Vagina (tissue), 2 donors: Measurements from ENCODE around the gene TERB1.

Source experiments
- CTCF ChIP-seq, 3 experiments: fragments of 450-650 bp in 2 of 3; fragments of 200-600 bp in 1 of 3; sonication (generic) in 1 of 3; IDR thresholded peaks; one replicate each; pipeline ENCODE4 v1.5.1; 2017 to 2019; ENCODE audit warnings: antibody characterized with exemption in 3 of 3, mild to moderate bottlenecking in 2 of 3, moderate library complexity in 2 of 3
- POLR2A ChIP-seq, 2 donors: fragments of 450-650 bp; IDR thresholded peaks; one replicate each; pipeline ENCODE4 v1.6.1; 2017; ENCODE audit warnings: antibody characterized with exemption in 2 of 2, mild to moderate bottlenecking in 2 of 2, moderate library complexity in 2 of 2
- POLR2AphosphoS5 ChIP-seq, 2 donors: sonication (generic); formaldehyde crosslinking; IDR thresholded peaks; one replicate each; pipeline ENCODE4 v1.9.0; 2017; ENCODE audit warnings: antibody characterized with exemption in 2 of 2, mild to moderate bottlenecking in 2 of 2, low read depth in 1 of 2; ENCODE audit not compliant: insufficient read depth in 1 of 2

- TF ChIP-seq CTCF (IDR thresholded peaks at IDR 0.05): no peak
- no peak for TF ChIP-seq POLR2A (IDR thresholded peaks at IDR 0.05)
- no peak for TF ChIP-seq POLR2AphosphoS5 (IDR thresholded peaks at IDR 0.05; ENCODE audit: insufficient read depth in 1 of 2, low read depth in 1 of 2)
These were observed 87.3 kb downstream of the TERB1 start for GRCh38 chr16:66714062-66714461.
